ENCODE results near the gene ELL3. TPM values are rescaled to one million over a fixed set of nuclear protein-coding genes. Genes with fewer than 3 reads are reported as not detected.
"Not testable (repeated sequence)": the region's sequence is repeated elsewhere in the genome, so short reads cannot be mapped to it uniquely, and the experiment has no call there.

ELL3 gene
- 2.6 and 4.3 TPM in 2 replicates for total RNA-seq
- polyA plus RNA-seq = 4.6 TPM in 1 of 2 replicates, not detected in the other

- peak within 1 kb of the TSS; percentile 38 for H3K4me3 ChIP-seq
- peak; percentile 67 to 68 for DNase-seq (ENCODE audit: low read depth in 1 of 2, low spot score in 1 of 2)
- no peaks in the 10 kb centered on the region for H3K4me1 ChIP-seq (ENCODE audit: low read depth)
- no peaks in the 10 kb centered on the region for H3K27me3 ChIP-seq
- H3K36me3 ChIP-seq = peaks cover 16% of the 10 kb centered on the region
- no peak within 1 kb of the TSS for H3K27ac ChIP-seq
- TF ChIP-seq CTCF (IDR thresholded peaks at IDR 0.05; ENCODE audit: low read depth, low read length) = no peak
- H3K9me3 ChIP-seq (ENCODE audit: low read depth) = no peaks in the 10 kb centered on the region
Observed at GRCh38 chr15:43776718-43777266, at the start of gene ELL3. Gene ELL3, minus strand, starts transcription at chr15:43776966. Its CDS starts 65 bp downstream, at chr15:43776901.

DNA sequence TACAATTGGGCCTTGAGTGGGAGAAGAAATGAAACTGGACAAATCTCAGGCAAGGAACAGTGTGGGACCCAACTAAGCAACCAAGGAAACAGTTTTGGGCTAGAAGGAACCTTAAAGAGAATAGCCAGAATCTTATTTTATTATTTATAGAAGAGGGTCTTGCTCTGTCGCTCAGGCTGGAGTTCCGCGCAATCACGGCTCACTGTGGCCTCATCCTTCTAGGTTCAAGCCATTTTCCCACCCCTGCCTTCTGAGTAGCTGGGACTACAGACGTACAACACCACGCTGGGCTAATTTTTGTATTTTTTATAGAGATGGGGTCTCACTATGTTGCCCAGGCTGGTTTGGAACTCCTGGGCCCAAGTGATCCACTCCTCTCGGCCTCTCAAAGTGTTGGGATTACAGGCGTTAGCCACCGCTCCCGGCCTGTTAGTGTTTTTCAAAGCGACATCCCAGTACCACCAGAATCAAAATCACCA lies 49.3 kb upstream of the ELL3 start:
- TF ChIP-seq CTCF (IDR thresholded peaks at IDR 0.05; ENCODE audit: low read depth, low read length) = no peak
- Histone ChIP-seq H3K4me3 (peak overlapping the region; percentile 24), H3K9me3 (ENCODE audit: low read depth) (no peaks in the 10 kb centered on the region), H3K27ac (no peak overlapping the region), H3K4me1 (ENCODE audit: low read depth) (no peaks in the 10 kb centered on the region), H3K27me3 (no peaks in the 10 kb centered on the region), H3K36me3 (no peaks in the 10 kb centered on the region)
- no peak for DNase-seq (ENCODE audit: low read depth in 1 of 2, low spot score in 1 of 2)

DNA sequence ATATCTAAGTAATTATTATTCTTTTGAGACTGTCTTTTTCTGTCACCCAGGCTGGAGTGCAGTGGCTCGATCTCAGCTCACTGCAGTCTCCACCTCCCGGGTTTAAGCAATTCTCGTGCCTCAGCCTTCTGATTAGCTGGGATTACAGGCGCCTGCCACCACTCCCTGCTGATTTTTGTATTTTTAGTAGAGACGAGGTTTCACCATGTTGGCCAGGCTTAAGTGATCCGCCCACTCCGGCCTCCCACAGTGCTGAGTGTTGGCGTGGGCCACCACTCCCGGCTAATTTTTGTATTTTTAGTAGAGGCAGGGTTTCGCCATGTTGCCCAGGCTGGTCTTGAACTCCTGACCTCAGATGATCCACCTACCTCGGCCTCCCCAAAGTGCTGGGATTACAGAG lies 48.5 kb upstream of the ELL3 start:
- DNase-seq (ENCODE audit: low read depth in 1 of 2, low spot score in 1 of 2); H3K36me3 ChIP-seq; H3K27ac ChIP-seq; H3K27me3 ChIP-seq; H3K4me3 ChIP-seq; H3K4me1 ChIP-seq (ENCODE audit: low read depth); H3K9me3 ChIP-seq (ENCODE audit: low read depth): not testable (repeated sequence)

DNA sequence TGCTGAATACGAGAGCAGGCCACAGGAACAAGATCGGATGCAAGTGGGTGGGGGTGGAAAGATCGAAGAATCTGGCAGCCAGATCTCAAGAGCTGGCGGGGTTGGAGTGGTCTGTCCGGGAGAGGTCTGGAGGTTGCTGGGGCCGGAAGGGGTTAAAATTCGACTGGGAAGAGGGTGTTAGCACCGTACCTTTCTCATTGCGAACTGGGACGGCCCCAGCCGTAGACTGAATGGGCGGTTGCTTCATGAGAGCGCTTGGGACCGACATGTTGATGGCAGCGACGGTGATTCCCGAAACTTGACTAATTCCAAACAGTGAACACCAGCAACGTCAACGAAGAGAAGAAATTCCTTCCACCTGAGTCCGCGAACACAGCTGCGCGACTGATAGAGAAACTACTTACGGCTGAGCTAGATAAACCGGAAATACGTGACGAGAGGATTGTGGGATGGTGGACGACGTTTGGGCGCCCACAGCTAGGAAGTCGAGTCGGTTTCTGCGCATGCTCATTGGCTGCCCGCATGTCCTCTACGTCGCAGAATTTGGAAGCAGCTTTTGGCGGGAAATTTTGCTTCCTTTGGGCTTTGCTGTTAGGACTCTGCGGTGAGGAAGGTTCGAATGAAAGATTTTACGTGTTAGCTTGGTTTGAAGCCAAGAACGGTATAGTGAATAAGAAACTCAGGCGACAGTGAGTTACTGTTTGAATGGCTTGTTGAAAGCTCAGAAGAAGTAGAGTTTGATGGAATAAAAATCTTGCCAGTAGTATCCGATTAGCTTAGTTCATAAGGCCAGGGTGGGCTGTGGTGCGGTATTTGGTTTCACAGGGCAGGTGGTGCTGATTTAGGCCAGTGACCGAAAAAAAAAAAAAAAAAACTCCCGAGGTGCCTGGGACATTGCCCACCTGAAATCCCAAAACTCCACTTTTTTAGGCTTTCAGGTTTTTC lies 47.8 kb upstream of the ELL3 start, which contains the start of gene MFAP1:
Gene MFAP1 (minus strand): TSS at position 389 of the 945 bp plus-strand sequence. CDS start 121 bp downstream, at position 268.
- H3K9me3 ChIP-seq (ENCODE audit: low read depth) = no peaks in the 10 kb centered on the region
- H3K27ac ChIP-seq = peak within 1 kb of the TSS; percentile 93
- TF ChIP-seq CTCF (IDR thresholded peaks at IDR 0.05; ENCODE audit: low read depth, low read length) = no peak
- DNase-seq (ENCODE audit: low read depth in 1 of 2, low spot score in 1 of 2) = peak; percentile 95 to 98
- H3K4me1 ChIP-seq (ENCODE audit: low read depth) = no peaks in the 10 kb centered on the region
- H3K36me3 ChIP-seq = no peaks in the 10 kb centered on the region
- H3K4me3 ChIP-seq = peak within 1 kb of the TSS; percentile 90
- no peaks in the 10 kb centered on the region for H3K27me3 ChIP-seq

- H3K27ac ChIP-seq = no peak overlapping the region
- no peak for DNase-seq (ENCODE audit: low read depth in 1 of 2, low spot score in 1 of 2)
Observed at GRCh38 chr15:43821505-43821904, 44.7 kb upstream of the ELL3 start.

DNA sequence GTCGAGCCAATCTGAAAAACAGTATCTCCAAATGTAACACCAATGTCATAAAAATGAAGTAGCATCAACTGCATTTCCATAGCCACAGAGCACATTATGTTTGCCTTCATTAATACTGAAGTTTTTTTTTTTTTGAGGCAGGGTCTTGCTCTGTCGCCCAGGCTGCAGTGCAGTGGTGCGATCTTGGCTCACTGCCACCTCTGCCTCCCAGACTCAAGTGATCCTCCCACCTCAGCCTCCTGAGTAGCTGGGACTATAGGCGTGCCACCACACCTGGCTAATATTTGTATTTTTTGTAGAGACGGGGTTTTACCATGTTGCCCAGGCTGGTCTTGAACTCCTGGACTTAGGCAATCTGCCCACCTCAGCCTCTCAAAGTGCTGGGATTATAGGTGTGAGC lies 38.3 kb upstream of the ELL3 start:
- not testable (repeated sequence) for DNase-seq (ENCODE audit: low read depth in 1 of 2, low spot score in 1 of 2); H3K27ac ChIP-seq; H3K27me3 ChIP-seq; H3K4me1 ChIP-seq (ENCODE audit: low read depth); H3K4me3 ChIP-seq; H3K9me3 ChIP-seq (ENCODE audit: low read depth)
- H3K36me3 ChIP-seq = peaks cover 52% of the 10 kb centered on the region

More at GRCh38 chr15:43821505-43821904, 44.7 kb upstream of the ELL3 start:
- Histone ChIP-seq H3K9me3 (ENCODE audit: low read depth) (no peaks in the 10 kb centered on the region), H3K4me1 (ENCODE audit: low read depth) (no peaks in the 10 kb centered on the region), H3K36me3 (peaks cover 6% of the 10 kb centered on the region), H3K4me3 (no peak overlapping the region), H3K27me3 (no peaks in the 10 kb centered on the region)
- no peak for TF ChIP-seq CTCF (IDR thresholded peaks at IDR 0.05; ENCODE audit: low read depth, low read length)
